NCI-H1048 (cell line): ENCODE data around the gene PIEZO1.

Experiments used
- DNase-seq: peaks from one replicate; lab custom pipeline; 2025; lab: John Stamatoyannopoulos, UW

PIEZO1 gene

DNA sequence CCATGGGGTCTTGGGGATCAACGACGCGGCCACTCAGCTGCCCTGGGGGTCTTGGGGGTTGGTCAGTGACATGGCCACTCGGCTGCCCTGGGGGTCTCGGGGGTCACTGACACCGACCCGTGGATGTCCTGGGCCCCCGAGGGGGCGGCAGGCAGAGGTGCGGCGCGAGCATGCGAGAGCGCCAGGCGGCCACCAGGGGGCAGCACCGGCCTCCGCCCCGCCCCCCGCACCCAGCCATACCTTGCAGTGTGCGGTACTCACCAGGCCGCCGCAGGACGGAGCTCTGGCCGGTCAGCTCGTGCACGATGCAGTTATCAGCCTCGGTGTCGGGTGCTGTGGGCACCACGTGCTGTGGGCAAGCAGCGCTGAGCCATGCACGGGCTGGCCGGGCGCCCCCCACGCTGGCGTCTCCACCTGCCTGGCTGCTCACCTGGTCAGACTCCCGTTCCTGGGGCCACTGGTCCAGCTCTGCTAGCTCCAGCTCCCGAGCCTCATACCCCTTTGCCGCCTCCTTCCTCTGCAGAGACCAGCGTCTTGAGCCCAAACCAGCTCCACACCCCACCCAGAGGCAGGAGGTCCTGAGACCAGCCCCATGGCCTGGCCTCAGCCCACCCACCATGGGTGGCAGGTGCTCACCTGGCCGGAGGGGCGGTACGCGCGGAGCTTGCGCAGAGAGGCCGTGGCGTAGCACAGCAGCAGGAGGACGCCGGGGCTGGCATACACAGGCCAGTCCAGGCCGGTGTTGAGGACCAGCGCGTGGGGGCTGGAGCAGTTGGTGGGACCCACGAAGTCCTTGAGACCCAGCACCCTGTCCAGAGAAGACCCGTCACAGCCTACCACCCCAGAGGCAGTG lies 47.5 kb downstream of the PIEZO1 start:
- no peak for DNase-seq

DNA sequence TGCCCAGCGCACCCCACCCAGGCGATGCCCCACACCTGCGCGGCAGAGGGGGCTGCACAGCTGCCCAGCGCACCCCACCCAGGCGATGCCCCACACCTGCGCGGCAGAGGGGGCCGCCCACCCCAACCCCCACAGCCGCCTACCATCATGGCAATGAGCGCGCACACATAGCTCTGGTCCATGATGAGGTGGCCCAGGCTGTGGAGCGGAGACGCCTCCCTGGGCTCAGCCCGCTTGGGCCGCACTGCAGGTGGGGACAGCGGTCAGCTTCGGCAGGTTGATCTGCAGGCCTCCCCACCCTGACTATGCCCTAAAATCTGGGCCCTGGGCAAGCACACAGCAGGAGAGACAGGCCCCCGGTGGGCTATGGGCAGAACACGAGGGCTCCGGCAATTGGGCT lies 48.5 kb downstream of the PIEZO1 start:
- no peak for DNase-seq

DNA sequence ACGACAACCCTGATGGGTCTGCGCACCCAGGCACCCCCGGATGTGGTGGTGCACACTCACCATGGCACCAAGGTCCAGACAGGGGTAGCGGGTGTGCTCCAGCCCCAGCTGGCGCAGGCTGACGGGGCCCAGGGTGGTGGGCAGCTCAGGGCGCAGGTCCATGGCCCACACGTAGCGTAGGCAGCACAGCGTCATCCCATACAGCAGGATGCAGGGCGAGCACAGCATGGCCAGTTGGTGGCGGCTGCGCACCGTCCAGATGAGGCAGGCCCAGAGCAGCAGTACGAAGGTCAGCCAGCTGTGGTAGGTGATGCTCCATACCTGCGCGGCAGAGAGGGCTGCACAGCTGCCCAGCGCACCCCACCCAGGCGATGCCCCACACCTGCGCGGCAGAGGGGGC lies 48.9 kb downstream of the PIEZO1 start:
- no peak for DNase-seq

DNA sequence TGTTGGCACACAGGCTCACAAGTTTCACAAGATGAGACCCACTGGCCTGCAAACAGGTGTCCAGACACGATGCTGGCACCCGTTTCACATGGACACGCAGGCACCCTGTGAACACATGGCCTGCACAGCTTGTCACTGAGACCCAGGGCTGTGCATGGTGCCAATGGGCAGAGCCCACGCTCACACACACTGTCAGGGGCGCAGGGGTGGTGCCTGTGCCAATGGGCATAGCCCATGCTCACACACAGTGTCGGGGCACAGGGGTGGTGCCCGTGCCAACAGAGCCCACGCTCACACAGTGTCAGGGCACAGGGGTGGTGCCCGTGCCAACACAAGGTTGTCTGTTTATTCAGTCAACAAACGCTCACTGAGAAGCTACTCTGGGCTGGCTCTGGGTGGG lies 49.4 kb downstream of the PIEZO1 start:
- DNase-seq = no peak

DNA sequence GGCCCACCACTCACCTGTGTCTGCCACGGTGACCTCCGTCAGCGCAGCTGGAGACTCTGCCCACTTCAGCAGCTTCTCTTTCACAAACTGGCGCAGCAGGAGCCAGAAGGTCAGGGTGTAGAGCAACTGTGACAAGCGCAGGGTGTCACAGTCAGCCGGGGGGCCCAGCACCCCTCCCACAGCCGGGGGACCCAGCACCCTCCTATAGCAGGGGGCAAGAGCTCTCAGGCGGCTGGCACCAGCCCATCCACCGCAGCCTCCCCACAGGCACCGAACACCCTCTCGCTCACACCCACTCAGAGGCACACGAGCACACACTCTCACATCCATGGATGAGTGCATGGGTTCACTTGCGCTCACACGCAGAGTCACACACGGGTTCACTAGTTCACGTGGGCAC lies 49.9 kb downstream of the PIEZO1 start:
- no peak for DNase-seq

DNA sequence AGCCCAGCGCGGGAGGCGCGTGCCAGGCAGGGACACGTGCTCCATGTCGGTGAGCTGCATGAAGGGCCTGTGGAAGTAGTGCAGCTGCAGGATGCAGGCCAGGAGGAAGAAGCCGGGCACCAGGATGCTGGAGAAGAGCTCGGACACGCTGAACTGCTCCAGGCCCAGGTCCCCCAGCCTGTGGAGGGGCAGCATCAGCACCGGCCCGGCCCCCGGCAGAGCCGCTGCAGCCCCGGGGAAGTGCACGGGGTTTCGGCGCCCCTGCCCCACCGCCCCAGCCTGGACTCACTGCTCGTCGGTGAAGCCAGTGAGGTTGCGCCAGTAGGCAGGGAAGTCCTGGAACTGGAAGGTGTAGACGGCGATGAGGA lies 50.7 kb downstream of the PIEZO1 start:
- DNase-seq = no peak

DNA sequence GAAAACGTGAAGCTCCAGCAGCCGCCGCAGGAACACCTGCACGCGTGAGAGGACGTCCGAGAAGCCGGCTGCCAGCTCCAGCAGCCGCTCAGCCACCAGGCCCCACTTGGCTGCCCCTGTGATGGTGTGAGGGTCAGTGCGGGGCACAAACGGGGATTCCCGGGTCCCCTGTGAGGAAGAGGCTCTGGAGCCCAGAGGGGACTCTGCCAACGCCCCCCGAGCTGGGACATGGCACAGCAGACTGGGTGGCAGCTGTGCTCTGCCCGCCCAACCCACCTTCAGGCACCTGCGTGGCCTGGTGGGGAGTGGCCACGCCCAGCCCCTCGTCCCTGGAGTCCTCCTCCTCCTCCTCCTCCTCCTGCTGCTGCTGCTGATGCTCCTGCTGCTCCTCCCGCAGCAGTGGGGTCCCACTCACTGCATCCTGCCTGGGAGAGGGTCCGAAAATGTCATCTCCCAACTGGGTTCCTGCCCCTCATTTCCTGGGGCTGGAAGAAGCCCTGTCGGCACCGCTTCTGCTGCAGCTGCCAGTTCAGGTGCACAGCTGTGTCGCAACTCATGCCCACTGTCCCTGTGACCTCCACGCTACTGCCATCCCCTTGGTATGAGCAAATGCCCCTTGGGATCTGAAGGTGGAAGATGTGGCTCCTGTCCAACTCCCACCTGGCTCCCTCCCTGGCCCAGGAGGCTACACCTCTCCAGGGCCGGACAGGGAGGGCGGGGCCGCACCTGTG lies 51.2 kb downstream of the PIEZO1 start:
- DNase-seq = no peak

DNA sequence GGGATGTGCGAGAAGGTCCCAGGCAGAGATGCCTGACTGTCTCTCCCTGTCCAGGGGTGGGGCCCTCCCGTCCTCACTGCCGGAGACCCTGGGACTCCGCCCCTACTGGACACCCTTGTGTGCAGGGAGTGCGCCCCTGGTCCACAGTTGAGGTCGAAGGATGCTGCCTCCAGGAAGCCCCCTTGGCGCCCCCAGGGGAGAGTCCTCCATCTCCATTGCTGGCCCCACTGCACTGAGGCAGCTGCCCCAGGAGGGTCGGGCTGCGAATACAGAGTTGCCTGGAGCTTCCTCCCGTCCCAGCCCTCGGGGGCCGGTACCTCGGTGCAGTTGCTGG lies 52.1 kb downstream of the PIEZO1 start:
- no peak for DNase-seq

DNA sequence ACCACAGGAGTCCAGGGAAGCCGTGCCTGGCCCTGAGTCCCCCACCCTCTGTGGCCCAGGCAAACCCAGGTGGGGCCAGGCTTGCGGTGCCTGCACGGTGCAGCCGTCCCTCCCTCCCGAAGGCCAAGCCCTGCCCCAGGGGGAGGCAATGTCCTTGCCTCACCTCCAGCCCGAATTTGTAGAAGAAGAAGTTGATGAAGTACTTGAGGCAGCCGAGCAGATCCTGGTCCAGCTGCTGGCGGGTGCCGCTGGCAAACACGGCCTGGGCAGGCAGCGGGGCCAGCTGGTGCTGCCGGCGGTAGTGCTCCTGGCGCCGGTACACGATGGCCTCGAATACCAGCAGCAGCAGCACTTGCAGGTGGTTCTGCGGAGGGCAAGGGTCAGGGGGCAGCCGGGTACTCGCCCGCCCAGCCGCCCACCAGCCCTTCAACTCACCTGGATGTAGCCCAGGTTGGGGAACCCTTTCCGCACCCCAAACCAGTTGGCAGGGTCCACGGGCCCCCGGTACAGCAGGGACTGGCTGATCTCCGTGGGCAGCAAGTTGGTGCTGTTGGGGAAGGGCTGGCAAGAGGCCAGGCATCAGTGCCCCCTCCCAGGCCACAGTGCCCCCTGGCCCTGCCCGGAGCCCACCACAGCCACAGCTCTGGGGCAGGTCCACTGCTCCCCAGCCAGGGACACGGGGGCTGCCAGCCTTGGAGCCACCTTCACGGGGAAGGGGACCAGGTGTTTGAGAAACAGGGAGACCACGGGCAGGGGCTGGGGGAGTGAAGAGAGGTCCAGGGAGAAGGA lies 52.7 kb downstream of the PIEZO1 start:
- DNase-seq = no peak

DNA sequence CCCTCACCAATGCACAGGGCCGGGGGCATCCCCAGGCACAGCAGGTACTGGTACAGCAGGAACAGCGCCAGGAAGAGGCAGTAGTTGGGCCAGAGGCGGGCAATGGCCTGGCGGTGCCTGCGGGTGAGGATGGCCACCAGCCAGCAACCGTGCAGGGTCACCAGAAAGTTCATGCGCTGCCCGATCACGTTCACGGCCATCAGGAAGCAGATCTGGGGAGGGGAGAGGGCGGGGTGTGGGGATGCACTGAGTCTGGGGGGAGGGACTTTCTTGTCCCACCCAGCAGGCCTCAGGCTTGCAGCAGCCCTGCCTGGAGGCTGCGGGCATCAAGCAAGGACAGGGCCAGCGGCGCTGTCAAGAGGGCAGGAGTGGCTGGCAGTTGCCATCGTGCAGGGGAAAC lies 53.3 kb downstream of the PIEZO1 start:
- DNase-seq = no peak

DNA sequence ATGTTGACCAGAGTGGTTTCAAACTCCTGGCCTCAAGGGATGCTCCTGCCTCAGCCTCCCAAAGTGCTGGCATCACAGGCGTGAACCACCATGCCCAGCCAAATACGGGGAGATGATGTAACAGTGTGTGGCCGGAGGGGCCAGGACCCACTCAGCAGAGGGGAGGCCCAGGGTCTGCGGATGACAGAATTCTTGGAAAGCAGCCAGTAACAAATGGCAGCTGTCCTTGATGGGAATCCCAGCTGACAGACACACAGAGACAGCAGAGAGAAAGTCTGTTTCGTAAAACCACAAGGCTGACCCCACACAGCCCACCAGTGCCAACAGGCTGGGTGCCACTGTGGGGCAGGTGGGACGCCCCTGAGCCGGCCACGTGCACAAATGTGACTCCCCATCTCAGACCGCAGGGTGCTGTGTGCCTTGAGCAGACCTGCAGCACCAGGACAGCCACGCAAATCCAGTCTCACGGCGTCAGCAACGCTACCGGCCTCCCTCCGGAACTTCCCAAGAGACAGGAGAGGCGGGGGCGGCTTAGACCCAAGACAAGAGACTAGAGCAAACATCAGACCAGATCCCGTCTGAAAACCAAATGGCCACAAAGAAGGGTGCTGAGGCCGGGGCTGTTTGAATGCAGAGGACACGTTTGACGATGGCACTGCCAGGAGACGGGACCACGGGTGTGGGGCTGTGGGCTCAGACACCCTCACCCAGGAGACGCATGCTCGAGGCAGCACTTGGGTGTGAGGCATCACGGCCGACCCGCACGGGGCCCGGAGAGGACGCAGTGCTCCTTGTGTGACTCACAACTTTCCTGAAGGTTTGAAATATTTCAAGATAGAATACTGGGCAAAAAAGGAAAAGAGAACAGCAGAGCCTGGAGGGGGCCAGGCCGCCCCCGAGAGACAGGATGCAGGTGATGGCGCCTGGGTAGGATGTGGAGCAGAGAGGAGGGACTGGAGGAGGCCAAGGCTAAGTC lies 54.1 kb downstream of the PIEZO1 start:
- DNase-seq = no peak

DNA sequence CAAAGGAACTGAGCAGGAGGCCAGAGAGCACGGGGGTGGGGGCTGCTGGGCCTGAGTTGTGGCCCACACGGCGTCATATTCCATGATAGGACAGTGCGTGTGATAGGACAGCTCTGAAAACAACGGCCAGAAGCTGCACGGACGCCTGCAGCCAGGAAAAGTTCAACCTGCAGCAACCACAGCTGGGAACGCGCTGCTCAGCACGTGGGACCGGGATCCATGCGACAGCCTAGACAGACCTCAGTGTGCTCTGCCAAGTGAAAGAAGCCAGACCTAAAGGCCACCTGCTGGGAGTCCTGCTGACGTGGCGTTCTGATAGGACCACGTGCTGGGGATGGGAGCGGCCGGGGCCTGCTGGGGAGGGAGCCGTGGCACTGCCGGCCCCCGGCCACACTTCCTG lies 57.1 kb downstream of the PIEZO1 start:
- DNase-seq = no peak

DNA sequence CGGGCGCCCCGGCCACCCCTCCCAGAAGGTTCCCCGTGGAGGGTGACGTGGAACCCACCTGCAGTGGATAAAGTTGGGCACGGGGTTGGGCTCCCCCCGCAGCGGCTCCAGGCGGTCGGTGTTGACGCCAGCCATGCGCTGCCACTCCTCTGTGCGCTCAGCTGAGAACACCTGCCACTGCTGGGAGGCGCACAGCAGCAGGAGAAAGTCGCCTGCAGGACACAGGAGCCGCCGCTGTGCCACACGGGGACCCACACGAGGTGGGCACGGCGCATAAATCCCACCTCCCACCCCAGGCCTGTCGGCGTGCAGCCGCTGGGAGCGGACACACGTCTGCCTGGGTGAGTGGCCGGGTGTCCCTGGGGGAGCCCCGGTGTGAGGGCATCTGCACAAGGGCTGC lies 58.0 kb downstream of the PIEZO1 start:
- no peak for DNase-seq

DNA sequence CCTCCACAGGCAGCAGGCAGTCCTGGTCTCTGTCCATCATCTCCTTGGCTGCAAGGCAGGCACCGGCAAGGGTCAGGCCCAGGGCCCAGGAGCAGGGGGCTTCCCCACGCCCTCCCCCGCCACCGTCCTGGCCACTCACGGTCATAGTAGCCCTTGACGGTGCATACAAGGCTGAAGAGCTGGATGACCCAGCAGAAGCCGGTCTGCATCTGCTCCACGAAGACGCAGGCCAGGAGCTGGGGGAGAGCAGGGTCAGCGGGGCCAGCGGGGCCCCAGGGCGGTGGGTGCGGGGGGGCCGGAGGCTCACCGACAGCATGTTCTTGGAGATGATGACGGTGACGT lies 58.6 kb downstream of the PIEZO1 start:
- DNase-seq = no peak

DNA sequence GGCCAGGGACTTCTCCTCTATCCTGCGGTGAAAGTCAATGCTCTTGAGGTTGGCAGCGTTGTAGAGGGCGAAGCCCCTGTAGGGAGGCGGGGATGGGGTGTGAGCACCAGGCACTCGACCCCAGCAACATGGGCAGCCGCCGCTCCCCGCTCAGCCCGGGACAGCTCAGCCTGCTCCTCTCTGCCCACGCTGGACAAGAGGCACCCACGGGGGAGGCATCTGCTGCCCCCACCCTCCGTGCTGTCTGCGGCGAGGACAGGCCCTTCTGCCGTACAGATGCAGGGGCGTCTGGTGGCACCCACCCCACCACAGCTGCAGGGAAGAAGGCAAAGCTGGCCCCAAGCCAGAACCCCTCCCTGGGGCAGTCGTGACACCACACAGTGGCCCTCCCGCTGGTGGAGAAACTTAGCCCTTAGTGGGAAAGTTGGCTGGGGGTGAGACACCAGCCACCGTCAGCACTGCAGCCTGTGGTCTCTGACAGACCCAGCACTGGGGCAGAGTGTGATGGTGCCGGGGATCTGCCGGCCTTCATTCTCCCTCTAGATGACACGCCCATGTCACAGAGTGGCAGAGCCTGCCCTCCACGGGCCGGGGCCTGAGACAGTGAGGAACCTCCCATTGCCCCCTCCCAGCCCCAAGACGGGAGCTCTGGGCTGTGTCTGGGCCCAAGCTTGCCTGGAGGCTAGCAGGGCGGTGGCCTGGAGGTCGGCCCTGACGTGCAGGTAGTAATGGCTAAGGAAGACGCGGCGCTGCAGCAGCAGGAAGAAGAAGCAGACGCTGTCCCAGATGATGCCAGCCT lies 59.2 kb downstream of the PIEZO1 start:
- no peak for DNase-seq

DNA sequence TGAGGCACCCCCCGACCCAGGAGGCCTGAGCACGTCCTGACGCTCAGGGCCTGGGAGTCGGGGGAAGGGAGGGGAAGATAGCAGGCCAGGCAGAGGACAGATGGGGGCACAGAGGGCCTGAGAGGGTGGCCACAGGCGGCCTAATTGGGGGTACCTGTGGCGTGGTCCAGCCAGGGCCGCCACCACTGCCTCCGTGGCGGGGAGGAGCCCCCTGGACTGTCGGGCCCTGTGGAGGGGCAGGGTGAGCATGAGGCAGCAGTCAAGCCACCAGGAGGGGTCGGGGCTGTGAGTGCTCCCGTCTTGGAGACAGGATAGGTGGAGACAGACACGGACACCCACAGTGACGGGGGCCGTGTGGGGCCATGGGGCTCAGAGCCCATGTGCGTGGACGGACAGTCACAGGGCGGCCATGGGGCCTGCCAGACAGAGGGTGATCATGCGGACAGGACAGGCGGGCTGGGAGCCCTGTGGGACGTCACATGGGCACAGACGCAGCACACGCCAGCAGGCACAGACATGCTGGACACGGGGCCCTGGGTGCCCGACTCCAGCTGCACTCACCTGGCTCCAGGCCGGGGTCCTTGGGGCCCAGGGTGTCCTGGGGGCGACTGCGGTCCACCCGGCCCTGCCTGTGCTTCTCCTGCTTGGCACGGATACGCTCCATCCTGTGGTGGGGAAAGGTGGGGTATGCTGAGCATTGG lies 60.0 kb downstream of the PIEZO1 start:
- no peak for DNase-seq

DNA sequence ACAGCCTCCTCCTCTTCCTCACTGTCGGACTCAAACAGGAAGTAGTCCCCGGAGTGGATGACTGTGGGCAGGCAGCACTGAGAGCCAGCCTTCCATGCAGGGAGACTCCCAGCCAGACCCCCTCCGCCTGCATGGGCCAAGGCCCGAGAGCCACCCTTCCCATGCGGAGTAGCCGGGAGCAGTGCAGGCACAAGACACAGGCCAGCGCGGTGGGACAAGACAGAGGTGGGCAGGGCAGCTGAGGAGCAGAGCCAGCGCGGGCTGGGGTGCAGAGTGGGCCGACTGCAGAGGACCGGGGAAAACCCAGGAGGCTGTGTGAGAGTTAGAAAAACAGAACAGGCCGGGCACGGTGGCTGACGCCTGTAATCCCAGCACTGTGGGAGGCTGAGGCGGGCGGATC lies 61.1 kb downstream of the PIEZO1 start:
- no peak for DNase-seq

DNA sequence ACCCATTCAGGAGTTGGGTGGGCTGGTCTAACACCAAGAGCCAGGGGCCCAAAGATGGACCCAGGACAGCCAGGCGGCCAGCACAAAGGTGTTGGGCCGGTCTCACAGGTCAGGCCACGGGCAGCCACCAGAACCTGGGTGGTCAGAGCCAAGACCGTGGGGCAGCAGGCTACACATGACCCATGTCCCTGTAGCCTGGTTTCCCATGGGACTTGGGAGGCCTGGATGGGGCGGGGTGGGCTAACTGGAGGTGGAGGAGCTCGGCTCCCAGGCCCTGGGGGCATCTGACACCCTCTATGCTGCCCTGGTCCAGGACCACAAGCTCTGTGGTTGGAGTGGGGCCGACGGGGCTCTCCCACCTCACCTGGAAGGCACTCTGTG lies 61.5 kb downstream of the PIEZO1 start:
- no peak for DNase-seq

DNA sequence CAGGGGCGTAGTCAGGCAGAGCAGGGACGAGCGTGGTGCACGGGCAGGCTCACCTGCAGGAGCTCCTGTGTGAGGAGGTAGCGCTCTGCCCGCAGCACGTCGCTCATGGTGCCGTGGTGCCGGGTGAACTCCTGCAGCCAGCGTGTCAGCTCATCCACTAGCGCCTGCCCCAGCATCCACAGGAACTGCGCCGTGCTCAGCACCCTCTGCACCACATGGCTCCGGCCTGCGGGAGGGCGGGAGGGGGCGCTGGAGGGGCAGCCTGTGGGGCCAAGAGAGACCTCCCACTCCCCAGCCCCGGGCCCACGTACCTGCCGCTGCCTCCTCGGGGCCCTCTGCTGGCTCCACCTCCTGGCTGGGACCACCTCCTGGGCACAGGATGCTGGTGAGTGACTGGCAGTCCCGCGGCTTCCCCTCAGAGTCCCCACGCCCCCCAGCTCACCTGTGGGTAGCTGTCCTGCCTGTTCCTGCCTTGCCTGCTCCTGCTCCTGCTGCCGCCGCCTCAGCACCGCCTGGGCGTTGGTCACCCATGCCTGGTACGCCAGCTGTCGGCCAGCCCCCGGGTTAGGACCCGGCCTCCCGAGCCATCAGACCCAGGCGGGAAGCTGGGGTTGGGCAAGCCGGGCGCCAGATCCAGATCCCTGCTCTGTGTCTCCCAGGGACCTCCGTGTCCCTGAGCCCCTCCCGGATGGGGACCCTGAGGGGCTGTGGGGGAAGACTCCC lies 62.1 kb downstream of the PIEZO1 start:
- no peak for DNase-seq
